ENCODE data around the gene PPP3CA. TPM values are rescaled to one million over a fixed set of nuclear protein-coding genes. Genes with fewer than 3 reads are reported as not detected.

PPP3CA gene
- total RNA-seq, 1 experiment from 2014 or later, result 33.8 TPM

GRCh38 chr4:101347557-101348366 is 436 bp upstream of the PPP3CA start:
- no TSS peak for BruUV-seq (replicated peaks)
- no peaks in the 10 kb centered on the region for H3K9me3 Mint-ChIP-seq (ENCODE audit: unreplicated experiment)
- Histone ChIP-seq H3K4me3 (ENCODE audit: low read depth, low read length) (peak overlapping the region; percentile 92), H3K27me3 (replicated peaks; ENCODE audit: control insufficient read depth, insufficient read depth, low read length) (no peaks in the 10 kb centered on the region), H3K9me3 (no peaks in the 10 kb centered on the region), H3K4me1 (peaks cover 26% of the 10 kb centered on the region), H3K36me3 (ENCODE audit: control insufficient read depth, insufficient read depth, low read length) (no peaks in the 10 kb centered on the region)
- peak; percentile 98 for DNase-seq
- H3K4me3 Mint-ChIP-seq (ENCODE audit: unreplicated experiment), result peak overlapping the region; percentile 95
- ChIA-PET POLR2A (interaction anchor here (0.6 kb wide), 1 partner anchor 9 kb away, joined by 3 read pairs; no protein-coding TSS in a partner anchor), CTCF (interaction anchor here (0.7 to 1.0 kb wide), 2 partner anchors 9 to 111 kb away, joined by 3 to 4 read pairs; no protein-coding TSS in a partner anchor)
- peaks cover 25% of the 10 kb centered on the region for H3K36me3 Mint-ChIP-seq (ENCODE audit: insufficient read depth, unreplicated experiment)
- no peaks in the 10 kb centered on the region for H3K27me3 Mint-ChIP-seq (ENCODE audit: insufficient read depth, unreplicated experiment)
- peak overlapping the region; percentile 85 for H3K27ac Mint-ChIP-seq (ENCODE audit: unreplicated experiment)
- H3K4me1 Mint-ChIP-seq (ENCODE audit: low read depth, unreplicated experiment), result peaks cover 15% of the 10 kb centered on the region
- intact Hi-C loops (cut with micrococcal nuclease; ENCODE audit: unreplicated experiment), result loop anchor here (1.0 to 5.0 kb wide), 7 partner anchors 9 to 1480 kb away; partner anchors contain the start of gene UBE2D3
- TF ChIP-seq CTCF (IDR thresholded peaks at IDR 0.05; ENCODE audit: insufficient read depth in 1 of 2, low read depth in 1 of 2, low read length in 1 of 2, severe bottlenecking in 1 of 2, unreplicated experiment in 1 of 2), result no peak

GRCh38 chr4:101346351-101347266 is 717 bp downstream of the PPP3CA start:
- H3K4me1 ChIP-seq, result peaks cover 26% of the 10 kb centered on the region

More at GRCh38 chr4:101346351-101347266, 717 bp downstream of the PPP3CA start:
- TF ChIP-seq CTCF (IDR thresholded peaks at IDR 0.05; ENCODE audit: insufficient read depth in 1 of 2, low read depth in 1 of 2, low read length in 1 of 2, severe bottlenecking in 1 of 2, unreplicated experiment in 1 of 2), result no peak
- Histone ChIP-seq H3K4me3 (ENCODE audit: low read depth, low read length) (peak overlapping the region; percentile 92), H3K27me3 (replicated peaks; ENCODE audit: control insufficient read depth, insufficient read depth, low read length) (no peaks in the 10 kb centered on the region), H3K9me3 (no peaks in the 10 kb centered on the region), H3K36me3 (ENCODE audit: control insufficient read depth, insufficient read depth, low read length) (no peaks in the 10 kb centered on the region)
- peak; percentile 52 to 53 for DNase-seq
- Mint-ChIP-seq H3K27ac (ENCODE audit: unreplicated experiment) (peak overlapping the region; percentile 85), H3K4me3 (ENCODE audit: unreplicated experiment) (peak overlapping the region; percentile 95), H3K4me1 (ENCODE audit: low read depth, unreplicated experiment) (peaks cover 18% of the 10 kb centered on the region), H3K9me3 (ENCODE audit: unreplicated experiment) (no peaks in the 10 kb centered on the region), H3K27me3 (ENCODE audit: insufficient read depth, unreplicated experiment) (no peaks in the 10 kb centered on the region), H3K36me3 (ENCODE audit: insufficient read depth, unreplicated experiment) (peaks cover 25% of the 10 kb centered on the region)
- POLR2A ChIA-PET, result no interaction called here
- CTCF ChIA-PET, result no interaction called here
- intact Hi-C loops (cut with micrococcal nuclease; ENCODE audit: unreplicated experiment), result loop anchor here (1.0 to 5.0 kb wide), 7 partner anchors 10 to 1481 kb away; partner anchors contain the start of gene UBE2D3
- BruUV-seq (replicated peaks), result TSS peak; percentile 39
